Peyer's patch (tissue), 4 donors: ENCODE measurements around the gene HOXA6. TPM values are rescaled to one million over a fixed set of nuclear protein-coding genes. Genes with fewer than 3 reads are reported as not detected.

Source experiments
- DNase-seq, 3 donors: peaks; one replicate each; pipeline ENCODE4 v3.0.0-alpha.2; 2017 to 2019
- H3K27ac ChIP-seq, 4 donors: fragments of 200-600 bp; sonication (generic); one replicate each; pipeline ENCODE4 v1.5.1; 2016 to 2019
- H3K27me3 ChIP-seq, 2 donors: fragments of 200-600 bp; sonication (generic); one replicate each; pipeline ENCODE4 v1.5.1; 2019
- H3K36me3 ChIP-seq, 3 donors: fragments of 200-600 bp; sonication (generic); one replicate each; pipeline ENCODE4 v1.5.1; 2016 to 2019
- H3K4me1 ChIP-seq, 4 donors: fragments of 200-600 bp; sonication (generic); one replicate each; pipeline ENCODE4 v1.5.1; 2016 to 2019
- H3K4me3 ChIP-seq, 4 donors: fragments of 200-600 bp; sonication (generic); 1 replicate in 3 of 4; 2 replicates in 1 of 4; pipeline ENCODE4 v1.5.1; 2016 to 2019; ENCODE audit warnings: mild to moderate bottlenecking in 1 of 4
- H3K9me3 ChIP-seq, 4 donors: fragments of 200-600 bp; sonication (generic); one replicate each; pipeline ENCODE4 v1.5.1; 2016 to 2019; ENCODE audit warnings: mild to moderate bottlenecking in 1 of 4
- POLR2A ChIP-seq, 2 donors: fragments of 450-650 bp; IDR thresholded peaks; one replicate each; pipeline ENCODE4 v1.5.1; 2017; ENCODE audit warnings: antibody characterized with exemption in 2 of 2, mild to moderate bottlenecking in 2 of 2, moderate library complexity in 2 of 2
- total RNA-seq, 4 donors: library from RNA; depleted of rRNA; stranded (reverse); fragments of >200 nt; gene quantifications; one replicate each; pipeline ENCODE4 v1.1.0, GENCODE V29; 2016
- TF ChIP-seq, protein P1 (sequence below), 6 experiments: fragments of 450-650 bp in 4 of 6; fragments of 200-600 bp in 2 of 6; sonication (generic) in 1 of 6; IDR thresholded peaks; one replicate each; pipeline ENCODE4 v1.5.1; 2017 to 2019; ENCODE audit warnings: antibody characterized with exemption in 6 of 6, mild to moderate bottlenecking in 3 of 6, moderate library complexity in 1 of 6

Gene HOXA6
- total RNA-seq, 4 donors from 2014 or later = 18.7 to 45.0 (median 30.7) TPM

DNA sequence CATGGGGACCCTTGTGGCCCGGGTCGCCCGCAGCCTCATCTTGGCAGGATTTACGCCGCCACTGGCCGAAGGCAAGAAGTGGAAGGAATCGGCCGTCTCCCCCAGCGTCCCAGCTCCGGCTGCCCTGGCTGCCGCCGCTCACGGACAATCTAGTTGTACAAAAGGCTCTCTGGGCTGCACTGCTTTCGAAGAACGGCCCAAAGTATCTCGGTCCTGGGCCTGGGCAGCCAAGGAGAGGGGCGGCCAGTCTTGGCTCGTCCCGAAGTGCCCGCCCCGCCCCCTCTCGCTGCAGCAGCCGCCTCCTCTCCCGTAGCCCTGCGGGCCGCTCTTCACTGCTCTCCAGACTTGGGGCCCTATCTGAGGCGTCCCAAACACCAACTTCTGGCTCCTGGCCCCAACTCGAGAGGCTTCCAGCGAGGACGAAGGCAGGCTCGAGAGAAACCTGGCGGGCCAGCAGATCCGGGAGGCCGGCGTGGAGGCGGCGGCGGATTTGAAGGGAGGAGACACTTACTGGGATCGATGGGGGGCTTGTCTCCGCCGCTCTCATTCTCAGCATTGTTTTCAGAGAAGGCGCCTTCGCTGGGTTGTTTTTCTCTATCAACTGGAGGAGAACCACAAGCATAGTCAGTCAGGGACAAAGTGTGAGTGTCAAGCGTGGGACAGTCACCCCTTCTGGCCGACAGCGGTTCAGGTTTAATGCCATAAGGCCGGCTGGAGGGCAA lies 17.0 kb upstream of the HOXA6 start:
- DNase-seq = peak in 2 of 3 donors; percentile 66 to 82
- Histone ChIP-seq H3K4me3 (peak overlapping the region; percentile 32 to 81 (median 58)), H3K27ac (peak overlapping the region; percentile 57 to 89 (median 77)), H3K9me3 (peaks cover 0 to 13% (median 0%) of the 10 kb centered on the region in 4 donors), H3K27me3 (peaks cover 0 to 12% of the 10 kb centered on the region in 2 donors), H3K36me3 (no peaks in the 10 kb centered on the region), H3K4me1 (peaks cover 0 to 31% (median 9%) of the 10 kb centered on the region in 4 donors)
- no peak for TF ChIP-seq POLR2A (IDR thresholded peaks at IDR 0.05)
- TF ChIP-seq, protein P1, sequence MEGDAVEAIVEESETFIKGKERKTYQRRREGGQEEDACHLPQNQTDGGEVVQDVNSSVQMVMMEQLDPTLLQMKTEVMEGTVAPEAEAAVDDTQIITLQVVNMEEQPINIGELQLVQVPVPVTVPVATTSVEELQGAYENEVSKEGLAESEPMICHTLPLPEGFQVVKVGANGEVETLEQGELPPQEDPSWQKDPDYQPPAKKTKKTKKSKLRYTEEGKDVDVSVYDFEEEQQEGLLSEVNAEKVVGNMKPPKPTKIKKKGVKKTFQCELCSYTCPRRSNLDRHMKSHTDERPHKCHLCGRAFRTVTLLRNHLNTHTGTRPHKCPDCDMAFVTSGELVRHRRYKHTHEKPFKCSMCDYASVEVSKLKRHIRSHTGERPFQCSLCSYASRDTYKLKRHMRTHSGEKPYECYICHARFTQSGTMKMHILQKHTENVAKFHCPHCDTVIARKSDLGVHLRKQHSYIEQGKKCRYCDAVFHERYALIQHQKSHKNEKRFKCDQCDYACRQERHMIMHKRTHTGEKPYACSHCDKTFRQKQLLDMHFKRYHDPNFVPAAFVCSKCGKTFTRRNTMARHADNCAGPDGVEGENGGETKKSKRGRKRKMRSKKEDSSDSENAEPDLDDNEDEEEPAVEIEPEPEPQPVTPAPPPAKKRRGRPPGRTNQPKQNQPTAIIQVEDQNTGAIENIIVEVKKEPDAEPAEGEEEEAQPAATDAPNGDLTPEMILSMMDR (IDR thresholded peaks at IDR 0.05) = peak in 3 of 6 experiments; percentile 6 to 31 (median 30)

DNA sequence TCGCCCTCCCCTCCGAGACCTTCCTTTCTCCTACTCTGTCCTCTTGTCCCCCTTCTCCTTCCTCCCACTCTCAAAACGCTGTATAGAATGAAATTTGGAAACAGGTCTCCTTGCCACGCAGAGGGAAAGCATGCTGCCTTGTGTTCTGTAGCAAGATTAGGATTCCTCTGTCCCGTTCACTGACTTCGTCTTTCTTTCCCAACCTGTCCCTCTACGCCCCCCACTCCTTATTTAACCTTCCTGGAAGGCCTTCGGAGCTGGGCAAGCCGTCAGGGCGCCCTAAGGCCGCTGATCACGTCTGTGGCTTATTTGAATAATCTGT lies 16.4 kb upstream of the HOXA6 start:
- peak overlapping the region; percentile 57 to 89 (median 77) for H3K27ac ChIP-seq
- peaks cover 0 to 31% (median 9%) of the 10 kb centered on the region in 4 donors for H3K4me1 ChIP-seq
- H3K27me3 ChIP-seq = peaks cover 0 to 10% of the 10 kb centered on the region in 2 donors
- peak overlapping the region; percentile 32 to 81 (median 58) for H3K4me3 ChIP-seq
- H3K9me3 ChIP-seq = peaks cover 0 to 13% (median 0%) of the 10 kb centered on the region in 4 donors
- TF ChIP-seq, protein P1 (IDR thresholded peaks at IDR 0.05) = no peak
- TF ChIP-seq POLR2A (IDR thresholded peaks at IDR 0.05) = no peak
- H3K36me3 ChIP-seq = no peaks in the 10 kb centered on the region
- no peak for DNase-seq

DNA sequence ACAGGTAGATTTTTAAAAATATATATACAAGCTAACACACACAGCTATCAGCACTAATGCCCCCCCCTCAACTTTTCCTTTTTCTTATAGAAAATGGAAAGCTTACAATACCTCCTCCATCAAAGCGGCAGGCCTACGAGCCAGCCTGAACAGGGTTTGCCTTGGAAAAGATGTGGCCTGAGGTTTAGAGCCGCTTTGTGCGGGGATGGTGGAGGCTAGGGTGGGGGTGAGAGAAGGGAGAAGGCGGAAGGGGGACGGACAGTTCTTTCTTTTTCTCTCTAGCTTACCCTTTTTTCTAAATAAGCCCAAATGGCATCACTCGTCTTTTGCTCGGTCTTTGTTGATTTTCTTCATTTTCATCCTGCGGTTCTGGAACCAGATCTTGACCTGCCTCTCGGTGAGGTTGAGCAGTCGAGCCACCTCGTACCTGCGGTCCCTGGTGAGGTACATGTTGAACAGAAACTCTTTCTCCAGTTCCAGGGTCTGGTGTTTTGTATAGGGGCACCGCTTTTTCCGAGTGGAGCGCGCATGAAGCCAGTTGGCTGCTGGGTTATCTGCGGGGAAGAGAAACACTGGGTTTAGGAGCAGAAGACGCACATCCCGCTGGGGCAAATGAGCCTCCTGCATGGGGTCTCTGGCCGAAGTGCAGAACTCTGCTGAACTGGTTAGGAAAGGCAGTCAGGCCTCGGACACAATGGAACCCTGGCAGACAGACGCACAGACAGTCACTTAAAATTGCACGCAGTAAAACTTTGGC lies 15.9 kb upstream of the HOXA6 start:
- Histone ChIP-seq H3K4me1 (peaks cover 0 to 31% (median 9%) of the 10 kb centered on the region in 4 donors), H3K36me3 (no peaks in the 10 kb centered on the region), H3K4me3 (peak overlapping the region; percentile 3 to 81 (median 58)), H3K27me3 (peaks cover 0 to 9% of the 10 kb centered on the region in 2 donors), H3K9me3 (peaks cover 0 to 13% (median 0%) of the 10 kb centered on the region in 4 donors), H3K27ac (peak overlapping the region; percentile 10 to 89 (median 77))
- DNase-seq = peak in 2 of 3 donors; percentile 46 to 53
- TF ChIP-seq POLR2A (IDR thresholded peaks at IDR 0.05) = no peak
- TF ChIP-seq, protein P1 (IDR thresholded peaks at IDR 0.05) = no peak

DNA sequence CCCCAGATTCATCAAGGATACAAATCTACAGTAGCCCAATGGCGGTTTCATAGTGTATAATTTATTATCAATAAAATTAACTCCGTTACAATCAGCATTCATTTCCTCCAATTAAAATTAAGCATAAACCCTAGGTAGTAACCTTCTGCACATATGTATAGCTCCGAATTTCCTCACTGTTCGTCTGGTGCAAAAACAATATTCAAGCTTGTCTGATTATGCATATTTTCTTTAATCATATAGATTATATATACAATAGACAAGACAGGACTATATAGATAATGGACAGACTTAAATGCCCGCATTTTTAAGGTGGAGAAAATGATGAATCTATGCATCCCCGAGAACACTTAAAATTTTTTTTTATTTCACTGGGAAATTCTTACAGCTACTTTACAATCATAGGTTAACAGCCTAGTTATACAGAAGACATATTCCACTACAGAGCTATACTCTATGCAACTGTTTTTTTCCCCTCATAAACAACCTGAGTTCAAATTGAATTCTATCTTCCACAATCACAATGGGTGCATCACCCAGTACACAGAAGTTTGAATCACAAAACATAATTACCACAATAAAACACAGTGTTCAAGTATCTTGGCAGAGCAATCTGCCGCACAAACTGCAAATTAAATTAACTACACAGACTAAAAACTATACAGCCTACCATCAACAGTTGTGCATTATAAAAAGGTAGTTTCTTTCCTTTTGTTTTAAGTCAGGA lies 15.2 kb upstream of the HOXA6 start:
- Histone ChIP-seq H3K4me1 (peaks cover 0 to 37% (median 9%) of the 10 kb centered on the region in 4 donors), H3K36me3 (no peaks in the 10 kb centered on the region), H3K27me3 (peaks cover 0 to 6% of the 10 kb centered on the region in 2 donors), H3K4me3 (peak overlapping the region in 3 of 4 donors; percentile 46 to 81 (median 71)), H3K9me3 (peaks cover 0 to 13% (median 0%) of the 10 kb centered on the region in 4 donors), H3K27ac (peak overlapping the region in 1 of 4 donors; percentile 93)
- TF ChIP-seq POLR2A (IDR thresholded peaks at IDR 0.05) = no peak
- TF ChIP-seq, protein P1 (IDR thresholded peaks at IDR 0.05) = no peak
- DNase-seq = no peak
